Right renal pelvis (tissue), 4 donors: ENCODE results near the gene TECPR2. TPM values are rescaled to one million over a fixed set of nuclear protein-coding genes. Genes with fewer than 3 reads are reported as not detected.
"Not testable (repeated sequence)": the region's sequence is repeated elsewhere in the genome, so short reads cannot be mapped to it uniquely, and the experiment has no call there.

ENCODE experiments used
- DNase-seq, 4 donors: peaks; one replicate each; pipeline ENCODE4 v3.0.0-alpha.2; 2013; ENCODE audit warnings: low read depth in 4 of 4, low spot score in 3 of 4, missing footprints in 1 of 4
- polyA plus RNA-seq, 4 donors: library from polyadenylated mRNA; unstranded; fragments of 120-200 nt; gene quantifications; one replicate each; pipeline ENCODE4 v1.2.1, GENCODE V29; 2013; ENCODE audit not compliant: insufficient read length in 4 of 4

TECPR2 gene
- polyA plus RNA-seq, 4 donors: 16.7 to 19.9 (median 16.8) TPM

- not testable (repeated sequence) for DNase-seq
Measured at GRCh38 chr14:102329381-102329780, 33.4 kb upstream of the TECPR2 start.

- no peak for DNase-seq
Measured at GRCh38 chr14:102330806-102331205, 31.9 kb upstream of the TECPR2 start.

- no peak for DNase-seq
Measured at GRCh38 chr14:102333390-102333789, 29.4 kb upstream of the TECPR2 start.

- DNase-seq: no peak
Measured at GRCh38 chr14:102333795-102334705, 28.7 kb upstream of the TECPR2 start.

GRCh38 chr14:102335163-102335562 is 27.6 kb upstream of the TECPR2 start:
- DNase-seq: no peak

GRCh38 chr14:102338724-102339123 is 24.0 kb upstream of the TECPR2 start:
- no peak for DNase-seq

GRCh38 chr14:102341566-102341965 is 21.2 kb upstream of the TECPR2 start:
- no peak for DNase-seq

- no peak for DNase-seq
Measured at GRCh38 chr14:102342238-102342637, 20.5 kb upstream of the TECPR2 start.

GRCh38 chr14:102344084-102344483 is 18.7 kb upstream of the TECPR2 start:
- no peak for DNase-seq

- DNase-seq: no peak
Measured at GRCh38 chr14:102344485-102344884, 18.3 kb upstream of the TECPR2 start.

GRCh38 chr14:102345232-102345631 is 17.5 kb upstream of the TECPR2 start:
- no peak for DNase-seq

- DNase-seq: no peak
Measured at GRCh38 chr14:102346645-102347044, 16.1 kb upstream of the TECPR2 start.

GRCh38 chr14:102348376-102348775 is 14.4 kb upstream of the TECPR2 start:
- DNase-seq: no peak

- no peak for DNase-seq
Measured at GRCh38 chr14:102351023-102351422, 11.7 kb upstream of the TECPR2 start.

GRCh38 chr14:102351593-102351992 is 11.1 kb upstream of the TECPR2 start:
- not testable (repeated sequence) for DNase-seq

GRCh38 chr14:102352213-102352612 is 10.5 kb upstream of the TECPR2 start:
- no peak for DNase-seq

- DNase-seq: no peak
Measured at GRCh38 chr14:102353126-102353619, 9.6 kb upstream of the TECPR2 start.

- DNase-seq: no peak
Measured at GRCh38 chr14:102356280-102356679, 6.5 kb upstream of the TECPR2 start.

GRCh38 chr14:102359341-102359740 is 3.4 kb upstream of the TECPR2 start:
- DNase-seq: no peak

- DNase-seq: no peak
Measured at GRCh38 chr14:102360388-102360787, 2.4 kb upstream of the TECPR2 start.

GRCh38 chr14:102362084-102362483 is 657 bp upstream of the TECPR2 start:
- DNase-seq: no peak
